GM12872 (cell line): ENCODE data around the gene CRHR1.

ENCODE experiments used
- TF ChIP-seq, protein P1 (sequence below): IDR thresholded peaks from 3 replicates; pipeline ENCODE4 v1.5.1; 2011; ENCODE audit warnings: low read depth, mild to moderate bottlenecking, low read length, moderate library complexity; ENCODE audit not compliant: insufficient read depth

The CRHR1 gene

DNA sequence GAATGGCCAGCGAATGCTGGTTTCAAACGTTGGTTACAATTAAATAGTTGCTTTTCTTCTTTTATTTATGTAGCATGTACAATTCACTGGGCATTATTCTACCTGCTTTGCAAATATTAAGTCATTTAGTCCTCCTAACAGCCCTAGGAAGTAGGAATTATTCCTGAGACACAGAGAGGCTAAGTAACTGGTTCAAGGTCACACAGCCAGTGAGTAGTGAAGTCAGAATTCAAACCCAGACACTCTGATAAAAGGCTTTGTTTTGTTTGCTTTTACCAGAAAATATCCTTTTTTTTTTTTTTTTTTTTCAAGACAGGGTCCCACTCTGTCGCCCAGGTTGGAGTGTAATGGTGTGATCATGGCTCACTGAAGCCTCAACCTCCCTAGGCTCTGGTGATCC is 2.2 kb downstream of the CRHR1 start:
- TF ChIP-seq, protein P1, sequence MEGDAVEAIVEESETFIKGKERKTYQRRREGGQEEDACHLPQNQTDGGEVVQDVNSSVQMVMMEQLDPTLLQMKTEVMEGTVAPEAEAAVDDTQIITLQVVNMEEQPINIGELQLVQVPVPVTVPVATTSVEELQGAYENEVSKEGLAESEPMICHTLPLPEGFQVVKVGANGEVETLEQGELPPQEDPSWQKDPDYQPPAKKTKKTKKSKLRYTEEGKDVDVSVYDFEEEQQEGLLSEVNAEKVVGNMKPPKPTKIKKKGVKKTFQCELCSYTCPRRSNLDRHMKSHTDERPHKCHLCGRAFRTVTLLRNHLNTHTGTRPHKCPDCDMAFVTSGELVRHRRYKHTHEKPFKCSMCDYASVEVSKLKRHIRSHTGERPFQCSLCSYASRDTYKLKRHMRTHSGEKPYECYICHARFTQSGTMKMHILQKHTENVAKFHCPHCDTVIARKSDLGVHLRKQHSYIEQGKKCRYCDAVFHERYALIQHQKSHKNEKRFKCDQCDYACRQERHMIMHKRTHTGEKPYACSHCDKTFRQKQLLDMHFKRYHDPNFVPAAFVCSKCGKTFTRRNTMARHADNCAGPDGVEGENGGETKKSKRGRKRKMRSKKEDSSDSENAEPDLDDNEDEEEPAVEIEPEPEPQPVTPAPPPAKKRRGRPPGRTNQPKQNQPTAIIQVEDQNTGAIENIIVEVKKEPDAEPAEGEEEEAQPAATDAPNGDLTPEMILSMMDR = no peak

DNA sequence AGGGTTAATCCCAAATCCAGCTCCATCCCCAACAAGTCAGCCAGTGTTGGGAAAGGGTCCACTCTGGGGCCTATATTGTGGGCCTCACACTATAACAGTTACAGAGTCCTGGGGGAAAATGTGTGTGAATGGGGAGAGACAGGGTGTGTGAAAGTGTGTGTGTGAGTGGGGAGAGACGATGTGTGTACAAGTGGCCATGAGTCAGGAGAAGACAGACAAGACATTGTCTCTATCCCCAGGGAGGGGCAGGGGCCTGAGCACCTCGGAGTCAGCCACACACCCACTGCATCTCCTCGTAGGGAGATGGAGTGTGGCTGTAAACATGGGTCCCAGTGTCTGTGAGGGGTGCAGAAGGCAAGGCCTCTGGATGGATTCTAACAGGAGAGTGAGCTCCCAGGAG is 2.9 kb downstream of the CRHR1 start:
- TF ChIP-seq, protein P1 = no peak

DNA sequence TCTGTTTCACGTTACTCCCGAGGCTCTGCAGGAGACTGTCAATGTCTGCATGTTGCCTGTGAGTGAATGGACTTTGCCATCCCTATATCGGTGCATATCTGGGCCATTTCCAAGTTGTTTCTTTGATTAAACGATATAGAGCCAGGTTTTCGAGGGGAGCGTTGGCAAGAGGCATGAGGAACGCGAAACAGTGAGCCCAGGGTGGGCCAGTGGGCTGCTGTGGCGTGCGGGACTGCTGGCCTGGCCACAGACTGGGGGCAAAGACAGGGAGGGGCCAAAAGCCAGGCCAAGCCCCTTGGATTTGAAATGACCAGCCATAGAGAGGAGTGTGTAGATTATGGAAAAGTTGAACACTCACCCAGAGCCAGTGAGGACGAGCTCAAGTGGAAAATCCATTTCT is 3.5 kb downstream of the CRHR1 start:
- TF ChIP-seq, protein P1 = no peak

DNA sequence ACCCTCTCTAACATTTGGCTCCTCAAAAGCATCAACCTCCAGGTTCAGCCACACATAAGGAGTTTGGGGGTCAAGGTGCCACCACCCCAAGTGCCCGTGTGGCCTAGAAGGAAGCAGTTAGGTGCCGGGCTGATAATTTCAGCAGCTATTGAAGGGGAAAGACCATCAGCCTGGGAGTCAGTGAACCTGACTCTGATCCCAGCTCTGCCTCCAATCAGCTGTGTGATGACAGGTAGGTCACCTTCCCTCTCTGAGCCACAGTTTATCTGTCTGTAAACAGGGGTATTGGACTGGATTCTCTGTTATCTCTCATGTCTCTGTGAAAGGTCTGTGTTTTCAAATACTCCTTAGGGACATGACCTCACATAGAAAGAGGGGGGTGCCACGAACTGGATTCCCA is 3.9 kb downstream of the CRHR1 start:
- TF ChIP-seq, protein P1 = no peak

DNA sequence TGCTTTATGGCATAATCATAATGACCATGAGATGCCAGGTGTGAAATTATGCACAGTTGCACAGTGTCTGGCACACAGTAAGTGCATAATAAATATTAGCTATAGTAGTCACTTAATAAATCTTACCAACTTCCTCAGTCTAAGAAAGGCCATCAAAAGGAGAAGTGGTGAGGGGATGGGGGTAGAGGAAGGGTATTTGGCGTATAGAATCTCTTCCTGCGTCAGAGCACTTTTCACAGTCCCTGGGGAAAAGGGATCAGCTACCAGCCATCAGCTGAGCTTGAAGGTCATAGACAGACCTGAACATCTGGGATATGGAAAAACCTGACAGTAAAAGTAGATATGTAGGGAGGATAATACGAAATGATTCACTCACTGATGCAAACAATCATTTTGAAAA is 5.8 kb downstream of the CRHR1 start:
- TF ChIP-seq, protein P1 = no peak

DNA sequence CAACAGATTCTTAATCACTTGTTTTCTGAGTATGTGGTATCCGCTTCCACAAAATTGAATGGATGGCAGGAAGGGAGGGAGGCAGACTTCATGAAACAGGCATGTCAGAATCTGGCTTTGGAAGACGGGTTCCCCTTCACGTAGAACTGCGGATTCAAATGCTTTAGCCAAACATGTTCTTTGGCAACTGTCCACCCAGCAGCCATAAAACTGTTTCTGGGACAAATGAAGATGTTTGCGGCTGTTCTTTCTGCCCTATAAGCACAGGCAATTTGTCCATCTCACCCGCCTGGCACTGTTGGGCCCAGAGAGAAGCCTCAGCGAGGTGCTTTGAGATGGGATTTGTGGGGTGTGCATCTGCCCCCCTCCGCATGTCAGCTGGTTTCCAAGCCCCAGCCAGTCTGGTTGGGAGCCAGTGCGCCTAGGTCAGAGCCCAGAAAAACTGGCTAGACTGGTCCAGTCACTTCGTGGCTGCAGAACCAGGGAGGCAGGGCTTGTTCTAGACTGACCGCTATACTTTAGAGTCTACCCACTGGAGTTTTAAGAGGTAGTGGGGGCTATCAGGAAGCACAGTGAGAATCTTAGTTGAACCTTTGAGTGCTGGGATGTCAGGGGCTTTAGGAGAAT is 6.3 kb downstream of the CRHR1 start:
- TF ChIP-seq, protein P1 = no peak

DNA sequence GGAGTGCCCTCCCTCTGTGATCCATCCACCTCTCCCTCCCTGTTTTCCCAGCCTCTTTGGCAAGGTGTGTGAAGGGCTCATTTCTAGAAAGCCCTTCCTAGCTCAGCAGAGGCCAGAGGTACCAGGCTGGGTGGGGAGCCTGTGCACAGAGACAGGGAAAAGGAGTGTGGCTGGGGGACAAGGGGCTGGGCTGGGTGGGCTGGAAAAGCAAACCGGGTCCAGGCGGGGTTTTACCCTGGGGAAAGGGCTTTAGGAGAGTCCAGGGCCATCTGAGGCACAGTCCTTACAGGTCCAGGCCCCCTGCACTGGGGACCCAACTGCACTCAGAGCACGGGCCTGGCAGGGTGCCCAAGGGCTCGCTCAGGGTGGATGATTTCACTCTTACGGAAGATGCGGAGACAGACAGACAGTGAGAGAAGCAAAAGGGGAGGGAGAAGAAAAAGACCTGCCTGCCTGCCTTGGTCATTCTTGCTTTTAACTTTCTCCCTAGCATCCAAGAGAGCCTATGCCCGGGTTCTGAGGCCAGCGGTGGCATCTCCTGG is 7.0 kb downstream of the CRHR1 start:
- TF ChIP-seq, protein P1 = no peak
